Activated T-cell treated with anti-CD3 and anti-CD28 coated beads, Interleukin-2, amount 50 U/mL, for 72 hours (primary cell): ENCODE measurements around the gene CYB561D2. TPM values are rescaled to one million over a fixed set of nuclear protein-coding genes. Genes with fewer than 3 reads are reported as not detected.

Source experiments
- ATAC-seq, 2 donors: fragments of 150-1000 bp; cut with Tn5 transposase; replicated peaks in 1 of 2; 2 replicates each; pipeline ENCODE4 v1.10.0; 2021; ENCODE audit warnings: moderate library complexity in 2 of 2, mild to moderate bottlenecking in 1 of 2
- DNase-seq, 2 donors: peaks; one replicate each; pipeline ENCODE4 v3.0.0; 2021 to 2022; ENCODE audit warnings: mixed read lengths in 1 of 2
- H3K27ac Mint-ChIP-seq: one replicate; pipeline ENCODE4 v1.8.0; 2022; ENCODE audit warnings: mild to moderate bottlenecking, moderate library complexity, mixed read lengths
- H3K27me3 Mint-ChIP-seq: one replicate; pipeline ENCODE4 v1.8.0; 2022; ENCODE audit warnings: low read depth, mixed read lengths
- H3K36me3 Mint-ChIP-seq, 2 donors: one replicate each; pipeline ENCODE4 v1.8.0; 2022; ENCODE audit warnings: mixed read lengths in 2 of 2, mild to moderate bottlenecking in 1 of 2; ENCODE audit not compliant: insufficient read depth in 2 of 2
- H3K4me1 Mint-ChIP-seq: one replicate; pipeline ENCODE4 v1.8.0; 2022; ENCODE audit warnings: low read depth, mixed read lengths
- H3K4me3 Mint-ChIP-seq, 2 donors: one replicate each; pipeline ENCODE4 v1.8.0; 2022; ENCODE audit warnings: mild to moderate bottlenecking in 2 of 2, mixed read lengths in 2 of 2, moderate library complexity in 2 of 2
- H3K9me3 Mint-ChIP-seq, 2 donors: one replicate each; pipeline ENCODE4 v1.8.0; 2022; ENCODE audit warnings: mixed read lengths in 2 of 2
- total RNA-seq, 2 donors: library from RNA; stranded (reverse); gene quantifications; one replicate each; pipeline ENCODE4 v1.2.3, GENCODE V29; 2022

CYB561D2 gene
- total RNA-seq, 2 donors from 2014 or later, result 16.1 to 17.0 TPM

DNA sequence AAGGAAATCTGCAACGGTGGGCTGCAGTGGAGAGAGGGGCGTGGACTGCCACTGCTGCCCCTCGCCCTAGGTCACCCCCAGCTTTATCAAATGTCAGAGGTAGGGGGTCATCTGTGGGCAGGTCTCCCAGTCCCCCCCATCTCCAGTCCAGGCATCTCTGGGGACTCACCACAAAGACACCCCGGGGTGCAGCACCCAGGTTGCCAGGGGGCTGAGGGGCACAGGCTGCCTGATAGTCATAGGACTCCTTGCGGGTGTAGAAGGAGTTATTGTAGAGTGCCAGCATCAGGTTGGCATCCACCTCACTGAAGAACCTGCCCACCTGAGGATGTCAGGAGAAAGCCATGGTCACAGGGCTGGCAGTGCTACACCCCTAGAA is 15.2 kb downstream of the CYB561D2 start:
- ATAC-seq, result no peak
- Mint-ChIP-seq H3K4me3 (peak overlapping the region; percentile 89 to 94), H3K27ac (no peak overlapping the region)

DNA sequence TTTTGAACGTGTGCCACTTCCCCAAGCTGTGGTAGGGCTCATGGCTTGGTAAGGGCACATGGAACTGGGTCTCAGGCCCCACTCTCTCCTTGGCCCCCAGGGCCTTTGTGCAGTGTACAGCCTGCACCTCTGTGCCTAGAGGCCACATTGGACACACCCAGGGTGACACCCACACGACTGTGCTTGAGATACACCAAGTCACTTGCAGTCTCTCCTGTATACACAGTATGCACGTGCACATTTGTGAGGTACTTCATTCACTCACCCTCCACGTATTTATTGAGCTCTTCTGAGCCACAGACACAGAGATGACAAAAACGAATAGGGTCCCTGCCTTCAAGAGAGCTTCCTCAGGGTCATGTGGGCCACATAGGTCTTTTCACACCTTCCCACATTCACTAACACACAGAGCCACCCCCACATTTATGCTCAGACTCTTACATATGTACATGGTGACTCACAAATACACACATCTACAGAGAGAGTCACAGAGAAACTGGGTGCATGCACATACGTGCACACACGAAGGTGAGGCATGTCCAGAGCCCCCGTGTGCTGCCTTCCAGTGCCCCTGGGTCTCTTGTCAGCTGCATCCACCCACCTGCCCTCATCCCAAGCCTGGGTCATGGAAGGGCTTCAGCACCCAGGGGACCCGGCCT is 18.5 kb downstream of the CYB561D2 start:
- Mint-ChIP-seq H3K4me1 (peaks cover 24% of the 10 kb centered on the region), H3K36me3 (no peaks in the 10 kb centered on the region), H3K27me3 (no peaks in the 10 kb centered on the region), H3K9me3 (no peaks in the 10 kb centered on the region), H3K27ac (no peak overlapping the region), H3K4me3 (no peak overlapping the region)
- no peak for ATAC-seq
- DNase-seq, result no peak

More for the DNA sequence above, 15.2 kb downstream of the CYB561D2 start:
- H3K27me3 Mint-ChIP-seq, result no peaks in the 10 kb centered on the region
- H3K36me3 Mint-ChIP-seq, result no peaks in the 10 kb centered on the region
- DNase-seq, result no peak
- peaks cover 17% of the 10 kb centered on the region for H3K4me1 Mint-ChIP-seq
- H3K9me3 Mint-ChIP-seq, result no peaks in the 10 kb centered on the region

DNA sequence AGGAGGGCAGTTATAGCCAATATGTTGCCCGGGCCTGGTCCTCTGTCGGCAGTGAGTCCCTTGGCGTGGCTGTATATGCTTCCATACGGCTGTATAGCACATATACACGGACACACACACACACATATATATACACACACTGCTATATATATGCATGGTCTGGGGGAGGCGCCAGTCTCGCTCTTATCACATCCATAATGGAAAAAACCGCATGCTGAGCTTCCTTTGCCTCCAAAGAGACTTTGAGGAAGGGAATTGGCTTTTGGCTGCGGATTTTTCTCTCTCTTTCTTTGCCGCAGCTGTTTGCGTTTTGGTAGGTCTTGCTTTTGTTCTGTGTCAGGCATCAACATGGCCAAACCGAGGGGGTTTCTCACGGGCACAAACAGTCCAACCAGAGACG is 19.9 kb downstream of the CYB561D2 start:
- H3K36me3 Mint-ChIP-seq, result no peaks in the 10 kb centered on the region
- peaks cover 15% of the 10 kb centered on the region for H3K4me1 Mint-ChIP-seq
- no peaks in the 10 kb centered on the region for H3K27me3 Mint-ChIP-seq
- no peaks in the 10 kb centered on the region for H3K9me3 Mint-ChIP-seq
- no peak for DNase-seq
- no peak for ATAC-seq
- H3K27ac Mint-ChIP-seq, result no peak overlapping the region
- H3K4me3 Mint-ChIP-seq, result no peak overlapping the region

DNA sequence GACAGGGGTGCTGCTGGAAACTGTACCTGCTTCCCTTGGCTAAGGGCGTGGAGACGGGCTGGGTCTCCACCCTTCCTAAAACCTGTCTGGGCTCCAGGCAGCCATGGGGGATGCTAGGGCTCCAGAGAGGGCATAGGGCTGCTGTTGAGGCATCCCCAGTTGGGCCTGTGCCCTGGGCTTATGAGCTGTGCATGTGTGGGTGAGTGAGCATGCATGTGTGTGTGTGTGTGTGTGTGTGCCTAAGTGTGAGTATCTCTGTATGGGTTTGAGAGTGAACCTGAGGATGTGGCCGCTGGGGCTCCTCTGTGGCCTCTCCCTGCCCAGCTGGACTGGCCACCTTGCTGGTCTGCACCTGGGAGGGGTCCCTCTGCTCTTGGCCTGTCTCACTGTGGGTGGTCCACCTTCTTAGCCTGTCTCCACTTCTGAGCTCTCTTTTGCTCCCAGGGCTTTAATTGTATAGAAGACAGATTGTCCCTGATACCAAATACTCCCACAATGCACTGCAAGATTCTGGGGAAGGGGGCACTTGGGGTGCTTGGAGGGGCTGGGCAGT is 20.5 kb downstream of the CYB561D2 start:
- Mint-ChIP-seq H3K9me3 (no peaks in the 10 kb centered on the region), H3K27me3 (no peaks in the 10 kb centered on the region), H3K36me3 (no peaks in the 10 kb centered on the region), H3K27ac (no peak overlapping the region), H3K4me3 (no peak overlapping the region), H3K4me1 (peaks cover 9% of the 10 kb centered on the region)
- no peak for ATAC-seq
- DNase-seq, result no peak

DNA sequence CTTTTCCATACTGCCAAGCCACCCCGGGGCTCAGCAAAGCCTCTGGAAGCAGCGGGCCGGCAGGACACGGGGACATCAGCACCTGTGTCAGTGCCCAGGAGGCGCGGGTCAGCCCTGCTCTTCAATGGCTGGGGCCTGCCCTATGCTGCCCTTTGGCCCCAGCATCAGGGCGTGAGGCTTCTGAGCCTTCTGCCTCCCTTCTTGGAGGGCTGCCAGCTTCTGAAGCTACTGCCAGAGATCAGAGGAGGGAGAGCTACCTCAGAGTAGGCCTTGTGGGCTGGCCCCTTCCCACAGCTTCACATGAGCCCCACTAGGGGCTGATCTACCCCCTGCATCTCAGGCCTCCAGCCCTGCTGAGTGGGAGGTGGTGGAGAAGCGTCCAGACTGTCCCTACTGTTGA is 21.7 kb downstream of the CYB561D2 start:
- no peak for DNase-seq
- Mint-ChIP-seq H3K4me3 (no peak overlapping the region), H3K36me3 (no peaks in the 10 kb centered on the region), H3K4me1 (peaks cover 7% of the 10 kb centered on the region), H3K27ac (no peak overlapping the region), H3K27me3 (no peaks in the 10 kb centered on the region), H3K9me3 (no peaks in the 10 kb centered on the region)
- ATAC-seq, result no peak

DNA sequence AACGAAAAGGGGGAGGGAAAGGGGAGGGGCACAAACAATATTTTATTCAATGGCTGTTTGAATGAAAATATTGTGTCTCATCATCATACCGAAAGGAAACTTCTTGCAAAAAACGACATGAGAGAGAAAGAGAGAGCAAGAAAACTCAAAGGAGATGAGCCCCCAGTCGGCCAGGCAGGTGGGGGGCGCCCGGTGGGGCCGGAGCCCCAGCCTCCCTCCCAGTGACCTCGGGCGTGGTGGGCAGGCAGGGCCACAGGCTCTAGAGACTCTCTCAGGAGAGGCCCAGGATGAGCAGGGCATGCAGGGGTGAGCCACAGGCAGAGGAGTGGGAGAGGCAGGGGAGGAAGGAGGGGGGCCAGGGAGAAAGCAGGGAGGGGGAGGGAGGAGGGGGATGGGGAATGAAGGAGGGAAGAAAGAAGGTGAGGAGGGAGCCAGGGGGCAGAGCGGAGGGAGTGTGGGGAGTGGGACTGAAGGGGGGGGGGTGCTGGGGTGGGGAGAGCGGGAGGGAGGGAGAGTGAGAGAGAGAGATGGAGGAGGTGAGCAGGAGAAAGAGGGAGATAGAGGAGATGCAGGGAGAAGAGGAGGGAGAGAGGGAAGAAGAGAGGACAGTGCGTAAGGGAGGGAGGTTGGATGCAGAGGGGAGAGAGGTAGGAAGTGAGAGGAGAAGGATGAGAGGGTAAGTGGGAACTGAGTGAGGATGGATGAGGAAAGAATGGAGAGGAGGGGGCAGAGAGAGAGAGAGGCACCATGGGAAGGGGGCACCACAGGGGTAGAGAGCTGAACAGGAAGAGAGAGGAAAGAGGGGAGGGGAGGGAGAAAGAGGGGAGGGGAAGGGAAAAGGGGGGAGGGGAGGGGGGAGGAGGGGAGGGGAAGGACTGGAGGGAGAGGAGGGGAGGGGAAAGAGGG is 22.7 kb downstream of the CYB561D2 start:
- Mint-ChIP-seq H3K27ac (no peak overlapping the region), H3K36me3 (no peaks in the 10 kb centered on the region), H3K9me3 (no peaks in the 10 kb centered on the region), H3K27me3 (no peaks in the 10 kb centered on the region), H3K4me3 (no peak overlapping the region), H3K4me1 (peaks cover 7% of the 10 kb centered on the region)
- ATAC-seq (no peak), DNase-seq (no peak)

DNA sequence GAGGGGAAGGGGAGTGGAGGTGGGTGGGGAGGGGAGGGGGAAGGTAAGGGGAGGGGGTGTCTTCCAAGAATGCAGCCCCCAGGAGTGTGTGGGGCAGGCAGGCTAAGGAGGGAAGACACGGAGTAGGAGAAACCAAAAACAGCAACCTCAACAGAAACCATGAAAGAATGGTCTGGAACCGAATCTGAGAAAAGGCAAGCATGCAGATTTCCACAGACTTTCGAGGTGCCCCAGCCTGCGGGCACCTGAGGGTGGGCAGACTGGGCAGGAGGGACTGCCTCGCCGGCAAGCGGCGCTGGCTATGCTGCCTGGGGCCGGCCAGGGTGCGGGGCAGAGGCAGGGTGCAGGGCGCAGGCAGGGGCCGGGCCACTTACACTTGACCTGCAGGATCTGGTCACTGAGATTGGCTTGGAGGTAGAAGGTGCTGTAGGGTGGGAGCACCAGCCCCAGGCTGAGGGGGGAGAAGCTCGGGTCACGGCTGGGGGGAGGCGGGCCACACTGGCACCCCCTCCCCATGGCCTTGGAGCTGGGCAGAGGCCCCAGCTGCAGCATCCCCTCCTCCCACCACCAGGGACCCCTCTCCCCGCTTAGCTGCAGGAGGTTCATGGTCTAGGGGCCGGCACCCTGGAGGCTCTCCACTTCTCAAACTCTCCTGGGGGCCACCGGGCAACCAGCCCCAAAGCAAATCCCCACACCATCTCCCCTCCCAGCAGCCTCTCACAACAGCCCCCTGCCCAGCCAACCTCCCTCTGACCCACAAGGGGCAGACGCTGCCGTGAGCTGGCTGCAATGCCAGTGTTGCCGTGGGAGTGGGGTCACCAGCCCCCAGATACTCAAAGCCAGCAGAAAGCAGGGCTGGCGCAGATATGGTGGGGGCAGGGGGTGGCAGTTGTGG is 23.9 kb downstream of the CYB561D2 start:
- Mint-ChIP-seq H3K36me3 (no peaks in the 10 kb centered on the region), H3K27me3 (no peaks in the 10 kb centered on the region), H3K4me1 (peaks cover 7% of the 10 kb centered on the region), H3K4me3 (no peak overlapping the region), H3K9me3 (no peaks in the 10 kb centered on the region), H3K27ac (no peak overlapping the region)
- DNase-seq, result no peak
- ATAC-seq, result no peak

DNA sequence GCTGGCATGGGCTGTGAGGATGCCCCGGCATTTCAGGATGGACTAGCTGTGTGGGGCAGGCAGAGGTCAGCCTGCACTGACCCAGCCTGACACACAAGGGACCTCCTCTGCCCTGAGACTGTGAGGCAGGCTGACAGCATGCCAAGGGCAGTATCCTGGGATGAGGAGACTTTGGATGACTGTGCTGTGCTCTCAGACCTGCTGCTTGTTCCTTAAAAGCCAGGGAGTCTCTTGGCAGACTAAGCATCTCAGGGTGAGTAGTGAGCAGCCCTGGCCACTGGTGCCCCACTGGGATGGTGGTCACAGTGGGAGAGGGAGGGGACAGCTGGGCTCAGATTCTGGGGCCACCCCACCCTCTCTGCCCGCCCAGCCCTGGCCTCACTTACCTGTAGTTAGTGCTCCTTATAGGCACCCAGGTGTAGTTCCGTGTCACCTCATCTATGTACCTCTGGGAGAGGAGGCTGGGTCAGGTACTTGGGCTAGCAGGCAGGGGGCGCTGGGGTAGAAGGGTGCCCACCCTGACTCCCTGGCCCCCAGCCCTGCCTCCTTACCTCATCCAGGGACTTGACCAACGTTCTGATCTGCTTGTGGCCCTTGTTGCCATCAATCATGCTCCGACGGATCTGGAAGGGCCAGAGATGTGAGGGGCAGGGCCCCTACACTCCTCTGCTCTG is 24.7 kb downstream of the CYB561D2 start:
- Mint-ChIP-seq H3K9me3 (no peaks in the 10 kb centered on the region), H3K4me1 (peaks cover 7% of the 10 kb centered on the region), H3K36me3 (no peaks in the 10 kb centered on the region), H3K27me3 (no peaks in the 10 kb centered on the region), H3K4me3 (no peak overlapping the region), H3K27ac (no peak overlapping the region)
- DNase-seq (no peak), ATAC-seq (no peak)

DNA sequence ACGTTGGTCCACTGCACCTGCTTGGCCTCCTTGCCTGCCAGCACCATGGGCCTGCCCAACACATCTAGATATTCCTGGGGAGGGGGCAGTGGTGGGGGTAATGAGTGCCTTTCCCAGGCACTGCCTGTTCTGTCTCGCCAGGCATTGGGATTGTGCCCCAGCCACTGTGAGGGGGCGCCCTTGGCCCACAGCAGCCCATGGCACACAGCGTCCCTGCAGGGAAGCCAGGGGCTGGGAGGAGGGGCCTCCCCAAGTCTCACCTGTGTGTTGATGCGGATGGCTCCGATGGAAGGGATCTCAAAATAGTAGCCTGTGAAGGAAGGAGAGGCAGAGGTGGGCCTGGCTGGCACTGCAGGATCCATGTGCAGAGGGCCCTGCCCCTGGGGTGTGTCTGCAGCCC is 27.4 kb downstream of the CYB561D2 start:
- Mint-ChIP-seq H3K27ac (no peak overlapping the region), H3K4me1 (peaks cover 1% of the 10 kb centered on the region), H3K4me3 (no peak overlapping the region), H3K27me3 (no peaks in the 10 kb centered on the region), H3K9me3 (no peaks in the 10 kb centered on the region), H3K36me3 (no peaks in the 10 kb centered on the region)
- DNase-seq (no peak), ATAC-seq (no peak)

DNA sequence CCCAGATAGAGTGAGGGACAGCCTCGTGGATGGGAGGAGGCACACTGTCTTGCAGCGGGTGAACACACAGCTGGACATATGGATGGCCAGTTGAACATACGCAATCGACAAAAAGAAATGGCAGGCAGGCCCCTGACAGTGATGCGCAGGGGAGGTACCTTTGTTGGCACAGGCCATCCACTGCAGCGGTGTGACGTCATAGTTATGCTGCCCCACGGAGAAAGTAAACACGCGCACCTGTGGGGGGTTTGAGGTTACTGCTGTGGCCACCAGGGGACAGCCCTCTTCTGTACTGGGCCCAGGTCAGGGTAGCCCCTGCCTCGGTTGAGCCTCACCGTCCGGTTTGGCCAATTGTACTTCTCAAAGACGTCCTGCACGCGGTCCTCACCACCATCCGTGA is 28.1 kb downstream of the CYB561D2 start:
- H3K4me1 Mint-ChIP-seq, result no peaks in the 10 kb centered on the region
- H3K36me3 Mint-ChIP-seq, result no peaks in the 10 kb centered on the region
- DNase-seq, result no peak
- no peak for ATAC-seq
- H3K4me3 Mint-ChIP-seq, result no peak overlapping the region
- no peak overlapping the region for H3K27ac Mint-ChIP-seq
- H3K27me3 Mint-ChIP-seq, result no peaks in the 10 kb centered on the region
- no peaks in the 10 kb centered on the region for H3K9me3 Mint-ChIP-seq

DNA sequence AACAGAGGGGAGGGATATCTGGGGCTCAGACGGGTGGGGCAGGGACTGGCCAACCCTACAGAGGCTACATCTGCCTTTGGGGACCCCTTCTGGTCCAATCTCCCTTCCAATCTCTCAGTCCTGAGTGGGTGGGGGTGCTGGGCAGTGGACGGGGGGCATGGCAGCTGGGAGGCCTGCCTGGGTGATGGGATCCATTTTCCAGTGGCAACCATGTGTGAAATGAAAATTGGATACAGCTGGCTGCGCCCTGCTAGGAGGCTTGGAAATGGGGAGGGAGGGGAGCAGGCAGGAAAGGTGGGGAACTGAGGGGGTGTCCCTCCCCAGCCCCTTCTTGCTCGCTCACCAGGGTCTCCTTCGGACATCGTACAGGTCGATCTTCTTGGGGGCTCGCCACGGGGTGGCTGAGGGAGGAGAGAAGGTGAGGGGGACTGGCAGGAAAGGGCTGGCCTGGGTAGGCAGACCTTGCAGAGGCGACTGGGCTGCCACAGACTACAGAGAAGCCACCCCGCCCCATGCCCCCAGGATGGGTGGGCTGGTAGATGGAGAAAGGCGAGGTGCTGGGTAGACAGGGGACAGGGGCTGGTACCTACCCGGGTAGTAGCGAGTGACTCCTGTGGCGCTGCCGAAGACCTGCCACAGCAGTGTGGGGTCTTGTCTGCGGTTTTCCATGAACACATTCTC is 29.9 kb downstream of the CYB561D2 start:
- Mint-ChIP-seq H3K4me3 (no peak overlapping the region), H3K36me3 (no peaks in the 10 kb centered on the region), H3K4me1 (no peaks in the 10 kb centered on the region), H3K9me3 (no peaks in the 10 kb centered on the region), H3K27me3 (no peaks in the 10 kb centered on the region), H3K27ac (no peak overlapping the region)
- ATAC-seq (no peak), DNase-seq (no peak)

DNA sequence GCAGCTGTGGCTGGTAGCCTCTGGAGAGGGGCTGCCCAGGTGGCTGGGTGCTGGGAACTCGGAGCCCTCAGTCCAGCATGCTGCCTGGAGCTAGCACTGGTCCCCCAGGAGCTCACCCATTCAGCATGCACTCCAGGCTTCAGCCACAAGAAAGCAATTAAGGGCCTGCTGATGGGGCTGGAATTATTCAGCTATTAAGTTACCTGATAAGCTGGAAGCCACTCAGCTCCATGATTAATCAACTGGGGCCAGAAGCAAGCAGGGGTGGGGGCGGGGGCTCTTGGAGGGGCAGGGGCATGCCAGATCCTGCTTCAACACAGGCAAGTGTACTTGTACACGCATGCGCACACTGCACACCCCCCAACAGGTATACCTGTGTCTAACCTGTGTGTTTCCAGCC is 30.7 kb downstream of the CYB561D2 start:
- DNase-seq (no peak), ATAC-seq (no peak)
- Mint-ChIP-seq H3K36me3 (no peaks in the 10 kb centered on the region), H3K27me3 (no peaks in the 10 kb centered on the region), H3K4me3 (no peak overlapping the region), H3K9me3 (no peaks in the 10 kb centered on the region), H3K27ac (no peak overlapping the region), H3K4me1 (no peaks in the 10 kb centered on the region)
